H9 (cell line): ENCODE results near the gene ZNF804A. TPM values are rescaled to one million over a fixed set of nuclear protein-coding genes. Genes with fewer than 3 reads are reported as not detected.

Experiments
- DNase-seq: peaks from one replicate; pipeline ENCODE4 v3.0.0-alpha.2; 2017
- H2AFZ ChIP-seq: one replicate; pipeline ENCODE4 v1.6.1; 2013; ENCODE audit warnings: mild to moderate bottlenecking, low read length, control low read depth, moderate library complexity
- H2AK5ac ChIP-seq: 2 replicates; pipeline ENCODE4 v1.6.1; 2013; ENCODE audit warnings: low read length, control low read depth, mixed read lengths; ENCODE audit not compliant: insufficient read length
- H2BK120ac ChIP-seq: one replicate; pipeline ENCODE4 v1.6.1; 2013; ENCODE audit warnings: low read depth, mild to moderate bottlenecking, low read length, control low read depth, inconsistent platforms; ENCODE audit not compliant: poor library complexity, severe bottlenecking
- H2BK12ac ChIP-seq: 2 replicates; pipeline ENCODE4 v1.6.1; 2013; ENCODE audit warnings: low read length, control low read depth, mixed read lengths, low read depth; ENCODE audit not compliant: insufficient read length
- H2BK15ac ChIP-seq: 2 replicates; pipeline ENCODE4 v1.6.1; 2013; ENCODE audit warnings: low read depth, low read length, control low read depth
- H2BK20ac ChIP-seq: one replicate; pipeline ENCODE4 v1.6.1; 2013; ENCODE audit warnings: low read depth, mild to moderate bottlenecking, low read length, control low read depth, inconsistent platforms; ENCODE audit not compliant: poor library complexity, severe bottlenecking
- H2BK5ac ChIP-seq: 2 replicates; pipeline ENCODE4 v1.6.1; 2013; ENCODE audit warnings: low read length, control low read depth, mixed read lengths; ENCODE audit not compliant: insufficient read length
- H3K14ac ChIP-seq: 2 replicates; pipeline ENCODE4 v1.6.1; 2013; ENCODE audit warnings: low read length, control low read depth; ENCODE audit not compliant: insufficient read depth
- H3K18ac ChIP-seq: 2 replicates; pipeline ENCODE4 v1.6.1; 2013; ENCODE audit warnings: low read depth, mild to moderate bottlenecking, mixed read lengths, low read length, control low read depth; ENCODE audit not compliant: insufficient read length
- H3K23ac ChIP-seq: 2 replicates; pipeline ENCODE4 v1.6.1; 2013; ENCODE audit warnings: low read length, control low read depth, mixed read lengths, low read depth; ENCODE audit not compliant: insufficient read length
- H3K23me2 ChIP-seq: 2 replicates; pipeline ENCODE4 v1.6.1; 2013; ENCODE audit warnings: low read depth, mild to moderate bottlenecking, mixed read lengths, low read length, control low read depth; ENCODE audit not compliant: insufficient read length, poor library complexity, severe bottlenecking
- H3K27ac ChIP-seq: 2 replicates; pipeline ENCODE4 v1.5.1; 2013; ENCODE audit warnings: low read length, control low read depth, mixed read lengths, low read depth; ENCODE audit not compliant: insufficient read length
- H3K27me3 ChIP-seq: 2 replicates; pipeline ENCODE4 v1.6.1; 2013; ENCODE audit warnings: low read length, control low read depth, inconsistent platforms; ENCODE audit not compliant: insufficient read depth
- H3K4ac ChIP-seq: 2 replicates; pipeline ENCODE4 v1.6.1; 2013; ENCODE audit warnings: low read depth, mild to moderate bottlenecking, control low read depth, inconsistent platforms, low read length, moderate library complexity
- H3K4me1 ChIP-seq: 2 replicates; pipeline ENCODE4 v1.6.1; 2013; ENCODE audit warnings: low read length, control low read depth, inconsistent platforms; ENCODE audit not compliant: insufficient read depth
- H3K4me2 ChIP-seq: 2 replicates; pipeline ENCODE4 v1.6.1; 2013; ENCODE audit warnings: low read length, control low read depth, mixed read lengths; ENCODE audit not compliant: insufficient read length, insufficient read depth
- H3K56ac ChIP-seq: 2 replicates; pipeline ENCODE4 v1.6.1; 2013; ENCODE audit warnings: low read depth, mild to moderate bottlenecking, mixed read lengths, low read length, control low read depth; ENCODE audit not compliant: insufficient read length
- H3K79me1 ChIP-seq: 2 replicates; pipeline ENCODE4 v1.6.1; 2013; ENCODE audit warnings: low read depth, mild to moderate bottlenecking, moderate library complexity, low read length, control low read depth, inconsistent platforms; ENCODE audit not compliant: insufficient read depth, poor library complexity, severe bottlenecking
- H3K79me2 ChIP-seq: 2 replicates; pipeline ENCODE4 v1.6.1; 2013; ENCODE audit warnings: low read length, control low read depth, inconsistent platforms; ENCODE audit not compliant: insufficient read depth
- H3K9ac ChIP-seq: 2 replicates; pipeline ENCODE4 v1.6.1; 2013; ENCODE audit warnings: low read length, control low read depth, mixed read lengths; ENCODE audit not compliant: insufficient read length; ENCODE audit errors: extremely low read depth
- H3K9me3 ChIP-seq: one replicate; pipeline ENCODE4 v1.6.1; 2013; ENCODE audit warnings: low read depth, low read length, inconsistent platforms; ENCODE audit not compliant: control insufficient read depth
- H3T11ph ChIP-seq: one replicate; pipeline ENCODE4 v1.6.1; 2013; ENCODE audit warnings: mild to moderate bottlenecking, low read length, control low read depth, inconsistent platforms
- H4K20me1 ChIP-seq: one replicate; pipeline ENCODE4 v1.6.1; 2013; ENCODE audit not compliant: control insufficient read depth, insufficient read length, insufficient read depth
- H4K5ac ChIP-seq: 2 replicates; pipeline ENCODE4 v1.6.1; 2013; ENCODE audit warnings: low read depth, mild to moderate bottlenecking, mixed read lengths, low read length, control low read depth; ENCODE audit not compliant: insufficient read length
- H4K8ac ChIP-seq: replicated peaks from 2 replicates; pipeline ENCODE4 v1.6.1; 2013; ENCODE audit warnings: low read length, control low read depth, mixed read lengths, low read depth; ENCODE audit not compliant: insufficient read length
- H4K91ac ChIP-seq: 2 replicates; pipeline ENCODE4 v1.6.1; 2013; ENCODE audit warnings: low read depth, mild to moderate bottlenecking, moderate library complexity, mixed read lengths, low read length, control low read depth; ENCODE audit not compliant: insufficient read length
- H3K27ac Mint-ChIP-seq, 3 experiments: 2 replicates in 2 of 3; 3 replicates in 1 of 3; pipeline ENCODE4 v1.8.0; 2020 to 2021; ENCODE audit warnings: mixed read lengths in 3 of 3, mild to moderate bottlenecking in 1 of 3, moderate library complexity in 1 of 3
- H3K27me3 Mint-ChIP-seq: 2 replicates; pipeline ENCODE4 v1.8.0; 2021; ENCODE audit warnings: low read depth, mild to moderate bottlenecking, moderate library complexity, mixed read lengths
- H3K36me3 Mint-ChIP-seq, 3 experiments: 2 replicates in 2 of 3; 3 replicates in 1 of 3; pipeline ENCODE4 v1.8.0; 2020 to 2021; ENCODE audit warnings: low read depth in 3 of 3, mixed read lengths in 3 of 3; ENCODE audit not compliant: insufficient read depth in 1 of 3
- H3K4me1 Mint-ChIP-seq, 2 experiments: 2 replicates each; pipeline ENCODE4 v1.8.0; 2020; ENCODE audit warnings: mixed read lengths in 2 of 2
- H3K4me3 Mint-ChIP-seq, 2 experiments: 2 replicates in 1 of 2; 3 replicates in 1 of 2; pipeline ENCODE4 v1.8.0; 2020 to 2021; ENCODE audit warnings: mild to moderate bottlenecking in 2 of 2, mixed read lengths in 2 of 2, moderate library complexity in 1 of 2
- H3K9me3 Mint-ChIP-seq, 2 experiments: 2 replicates in 1 of 2; 3 replicates in 1 of 2; pipeline ENCODE4 v1.8.0; 2020; ENCODE audit warnings: mild to moderate bottlenecking in 2 of 2, mixed read lengths in 2 of 2, moderate library complexity in 1 of 2
- CTCF ChIP-seq: fragments of 200-600 bp; sonication (generic); conservative IDR thresholded peaks from 3 replicates; pipeline ENCODE4 v1.8.0; 2021; ENCODE audit warnings: antibody characterized with exemption, mild to moderate bottlenecking
- WGBS: extraction: QIAGEN DNeasy Blood & Tissue Kit; methylation state at CpG from one replicate; pipeline ENCODE4 v1.1.7; 2013; ENCODE audit warnings: missing lambda C conversion rate, low lambda C conversion rate, mixed read lengths; ENCODE audit not compliant: insufficient read length; ENCODE audit errors: extremely low coverage; 5-methylcytosine and 5-hydroxymethylcytosine counted together
- total RNA-seq: library from RNA; stranded (reverse); gene quantifications from 2 replicates; pipeline ENCODE4 v1.2.1, GENCODE V29; 2021

ZNF804A gene
- total RNA-seq, 1 experiment from 2014 or later = not detected

- H4K91ac ChIP-seq = no peak overlapping the region
- DNase-seq = no peak
- no peak overlapping the region for H2BK12ac ChIP-seq
- H2AFZ ChIP-seq = no peak overlapping the region
- no peak overlapping the region for H4K8ac ChIP-seq
- H3K27ac ChIP-seq = no peak overlapping the region
- no peaks in the 10 kb centered on the region for H3K36me3 Mint-ChIP-seq
- H4K20me1 ChIP-seq = no peaks in the 10 kb centered on the region
- H3K4me3 Mint-ChIP-seq = no peak overlapping the region
- H3K23ac ChIP-seq = no peak overlapping the region
- no peak for TF ChIP-seq CTCF
- no peaks in the 10 kb centered on the region for H3K4me1 Mint-ChIP-seq
- no peak overlapping the region for H3K27ac Mint-ChIP-seq
- no peak overlapping the region for H2BK120ac ChIP-seq
- no peak overlapping the region for H3K56ac ChIP-seq
- H3K4me1 ChIP-seq = no peaks in the 10 kb centered on the region
- no CpG with 5 or more reads among the region's 7 CpGs for WGBS
- no peaks in the 10 kb centered on the region for H3K9me3 ChIP-seq
- no peaks in the 10 kb centered on the region for H3K79me2 ChIP-seq
- H3K4ac ChIP-seq = no peak overlapping the region
- H3K27me3 ChIP-seq = no peaks in the 10 kb centered on the region
- H3T11ph ChIP-seq = no peak overlapping the region
- no peak overlapping the region for H2AK5ac ChIP-seq
- no peak overlapping the region for H3K9ac ChIP-seq
- H2BK5ac ChIP-seq = no peak overlapping the region
- H3K9me3 Mint-ChIP-seq = no peaks in the 10 kb centered on the region
- H3K18ac ChIP-seq = no peak overlapping the region
- no peaks in the 10 kb centered on the region for H3K27me3 Mint-ChIP-seq
- no peaks in the 10 kb centered on the region for H3K23me2 ChIP-seq
- no peak overlapping the region for H4K5ac ChIP-seq
- no peaks in the 10 kb centered on the region for H3K79me1 ChIP-seq
- no peak overlapping the region for H2BK20ac ChIP-seq
- H3K4me2 ChIP-seq = no peak overlapping the region
- no peak overlapping the region for H3K14ac ChIP-seq
- no peak overlapping the region for H2BK15ac ChIP-seq
Observed at GRCh38 chr2:184628051-184628450, 29.7 kb downstream of the ZNF804A start.
